K562 (cell line): ENCODE measurements around the gene F12. TPM values are rescaled to one million over a fixed set of nuclear protein-coding genes. Genes with fewer than 3 reads are reported as not detected.

Source experiments
- BACH1 ChIP-seq: fragments of 200-800 bp; sonication (Bioruptor generic); IDR thresholded peaks from 2 replicates; pipeline ENCODE4 v1.6.1; 2016; ENCODE audit warnings: missing genetic modification characterization, missing compliant biosample characterization
- CEBPB ChIP-seq: fragments of 450-650 bp; IDR thresholded peaks from 2 replicates; pipeline ENCODE4 v1.6.1; 2016; ENCODE audit warnings: missing genetic modification characterization, missing compliant biosample characterization
- CREB3L1 ChIP-seq: fragments of 450-650 bp; IDR thresholded peaks from 2 replicates; pipeline ENCODE4 v1.6.1; 2014; ENCODE audit warnings: low read depth, mild to moderate bottlenecking, moderate library complexity, borderline replicate concordance
- E4F1 ChIP-seq: fragments of 250-450 bp; sonication (Bioruptor Pico); IDR thresholded peaks from 2 replicates; pipeline ENCODE4 v1.5.0; 2021; ENCODE audit warnings: mild to moderate bottlenecking, borderline replicate concordance
- FIP1L1 ChIP-seq: fragments of 200-400 bp; formaldehyde crosslinking; IDR thresholded peaks from 2 replicates; pipeline ENCODE4 v1.6.1; 2018; ENCODE audit warnings: mild to moderate bottlenecking, low read depth, low read length; ENCODE audit not compliant: poor library complexity, severe bottlenecking
- FOSL1 ChIP-seq: fragments of 200-800 bp; sonication (Bioruptor generic); conservative IDR thresholded peaks from 2 replicates; pipeline ENCODE4 v1.6.1; 2016; ENCODE audit warnings: missing genetic modification characterization, missing compliant biosample characterization
- FOXM1 ChIP-seq, 2 experiments: fragments of 450-650 bp in 1 of 2; sonication (generic) in 1 of 2; formaldehyde crosslinking in 1 of 2; IDR thresholded peaks; 2 replicates each; pipeline versions ENCODE4 v1.6.1 to v1.9.0; 2017 to 2022; ENCODE audit warnings: low read depth in 2 of 2, mild to moderate bottlenecking in 2 of 2, missing genetic modification reagents in 1 of 2, moderate library complexity in 1 of 2
- KHSRP ChIP-seq: fragments of 450-650 bp; IDR thresholded peaks from 2 replicates; pipeline ENCODE4 v1.6.1; 2017
- MXD1 ChIP-seq: fragments of 250-450 bp; sonication (Bioruptor Pico); IDR thresholded peaks from 2 replicates; pipeline ENCODE4 v1.8.0; 2021; ENCODE audit warnings: borderline replicate concordance, mild to moderate bottlenecking, moderate library complexity; ENCODE audit not compliant: poor library complexity, severe bottlenecking
- RBBP5 ChIP-seq: fragments of 200-600 bp; sonication (generic); IDR thresholded peaks from 2 replicates; pipeline ENCODE4 v1.6.1; 2012; ENCODE audit warnings: borderline replicate concordance, mild to moderate bottlenecking, low read length, control low read depth, inconsistent platforms; ENCODE audit not compliant: insufficient read depth, poor library complexity, severe bottlenecking
- TEAD4 ChIP-seq, 2 experiments: sonication (generic) in 1 of 2; formaldehyde crosslinking in 1 of 2; IDR thresholded peaks; 2 replicates each; pipeline versions ENCODE4 v1.6.1 to v1.8.0; 2012 to 2022; ENCODE audit warnings: borderline replicate concordance in 1 of 2, inconsistent platforms in 1 of 2, low read length in 1 of 2, mild to moderate bottlenecking in 1 of 2, missing genetic modification reagents in 1 of 2
- ZFP1 ChIP-seq: fragments of 450-650 bp; formaldehyde crosslinking; IDR thresholded peaks from 2 replicates; pipeline ENCODE4 v1.4.0; 2020; ENCODE audit warnings: mild to moderate bottlenecking, mixed read lengths
- ZNF282 ChIP-seq: sonication (generic); formaldehyde crosslinking; IDR thresholded peaks from 2 replicates; pipeline ENCODE4 v1.8.1; 2023; ENCODE audit warnings: missing genetic modification reagents
- ZNF583 ChIP-seq: fragments of 250-450 bp; sonication (Bioruptor Pico); IDR thresholded peaks from 2 replicates; pipeline ENCODE4 v1.4.0; 2020
- ZNF592 ChIP-seq: fragments of 450-650 bp; IDR thresholded peaks from 2 replicates; pipeline ENCODE4 v1.6.1; 2017; ENCODE audit warnings: antibody characterized with exemption, mild to moderate bottlenecking
- ZZZ3 ChIP-seq: fragments of 450-650 bp; IDR thresholded peaks from 2 replicates; pipeline ENCODE4 v1.6.1; 2016; ENCODE audit warnings: antibody characterized with exemption, mild to moderate bottlenecking, moderate library complexity
- polyA plus RNA-seq, 8 experiments: library from polyadenylated mRNA; depleted of rRNA in 4 of 8; stranded (reverse) in 5 of 8; unstranded in 3 of 8; fragments of >200 nt; fragmentation: Nextera tagmentation in 2 of 8; fragmentation: Illumina TruSeq in 1 of 8; extraction: Ambion mirVana in 2 of 8; extraction: Trizol in 1 of 8; gene quantifications; 2 replicates each; pipeline versions ENCODE4 v1.2.1 to v1.2.3, GENCODE V29; 2011 to 2014; ENCODE audit warnings: inconsistent platforms in 1 of 8, missing spikeins in 1 of 8
- total RNA-seq, 7 experiments: library from RNA; depleted of rRNA in 6 of 7; stranded (reverse); fragments of >200 nt in 6 of 7; fragmentation: Illumina TruSeq in 2 of 7; extraction: Trizol in 2 of 7; gene quantifications; 2 replicates each; pipeline versions ENCODE4 v1.2.1 to v1.2.3, GENCODE V29; 2011 to 2021; ENCODE audit warnings: low replicate concordance in 1 of 7

Gene F12
- total and polyA plus RNA-seq, 9 of the 15 experiments (the other 6 are each of a cell fraction or from before 2014, with no cell fraction given), result 0.59 to 18.3 (median 3.6) TPM

- TF ChIP-seq ZZZ3 (no peak), ZNF592 (peak; percentile 57), RBBP5 (peak; percentile 56), ZNF282 (CRISPR knock-in tag) (peak; percentile 98), CREB3L1 (peak; percentile 55; the same call in 1 of the 2 replicates), ZFP1 (CRISPR knock-in tag) (no peak), E4F1 (CRISPR knock-in tag) (no peak), FOXM1 (IDR thresholded peaks at IDR 0.05; ENCODE audit: low read depth) (no peak), FOXM1 (CRISPR knock-in tag; IDR thresholded peaks at IDR 0.05; ENCODE audit: low read depth) (peak; percentile 93; the same call in 1 of the 2 replicates), TEAD4 (IDR thresholded peaks at IDR 0.05; ENCODE audit: low read length) (no peak), TEAD4 (CRISPR knock-in tag; IDR thresholded peaks at IDR 0.05; ENCODE audit: borderline replicate concordance) (no peak), BACH1 (no peak), ZNF583 (CRISPR knock-in tag) (peak; percentile 72), KHSRP (no peak), MXD1 (peak; percentile 60), CEBPB (tag) (no peak), FIP1L1 (peak; percentile 92), FOSL1 (tag) (peak; percentile 42)
Observed at GRCh38 chr5:177455036-177455660, 45.8 kb upstream of the F12 start (continued).
